Skeletal muscle cell (primary cell): ENCODE data around the gene CSF1.

Source experiments
- DNase-seq: peaks from one replicate; pipeline ENCODE4 v3.0.0-alpha.2; 2010; ENCODE audit warnings: low read depth
- H3K4me3 ChIP-seq: 2 replicates; pipeline ENCODE4 v1.5.1; 2011; ENCODE audit warnings: low read depth, mild to moderate bottlenecking, control low read depth, low read length, moderate library complexity

The CSF1 gene

GRCh38 chr1:109897259-109897955, 13.2 kb upstream of the CSF1 start:
- H3K4me3 ChIP-seq, result no peak overlapping the region
- no peak for DNase-seq

DNA sequence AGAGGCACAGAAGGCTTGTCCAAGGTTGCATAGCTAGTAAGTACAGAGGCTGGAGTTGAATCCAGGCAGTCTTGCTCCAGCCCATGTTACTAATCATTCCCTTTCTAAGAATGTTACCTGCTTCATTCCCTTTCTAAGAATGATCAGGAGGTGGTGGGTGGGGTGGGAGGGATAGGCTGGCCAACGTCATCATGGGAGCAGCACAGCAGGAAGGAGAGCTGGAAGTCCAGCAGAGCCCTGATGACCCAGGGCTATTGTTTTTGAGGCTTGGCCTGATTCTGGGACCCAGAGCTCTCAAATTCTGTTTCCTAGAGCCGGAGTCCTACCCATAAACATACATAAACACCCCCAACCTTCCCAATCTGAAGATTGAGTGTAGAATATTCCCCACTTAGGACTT, 11.8 kb upstream of the CSF1 start:
- no peak for DNase-seq
- H3K4me3 ChIP-seq, result no peak overlapping the region

- no peak overlapping the region for H3K4me3 ChIP-seq
- DNase-seq, result no peak
Measured at GRCh38 chr1:109901141-109901523, 9.5 kb upstream of the CSF1 start.

GRCh38 chr1:109901524-109902145, 9.0 kb upstream of the CSF1 start:
- H3K4me3 ChIP-seq, result no peak overlapping the region
- no peak for DNase-seq

- H3K4me3 ChIP-seq, result no peak overlapping the region
- DNase-seq, result no peak
Measured at GRCh38 chr1:109902204-109902985, 8.3 kb upstream of the CSF1 start.

DNA sequence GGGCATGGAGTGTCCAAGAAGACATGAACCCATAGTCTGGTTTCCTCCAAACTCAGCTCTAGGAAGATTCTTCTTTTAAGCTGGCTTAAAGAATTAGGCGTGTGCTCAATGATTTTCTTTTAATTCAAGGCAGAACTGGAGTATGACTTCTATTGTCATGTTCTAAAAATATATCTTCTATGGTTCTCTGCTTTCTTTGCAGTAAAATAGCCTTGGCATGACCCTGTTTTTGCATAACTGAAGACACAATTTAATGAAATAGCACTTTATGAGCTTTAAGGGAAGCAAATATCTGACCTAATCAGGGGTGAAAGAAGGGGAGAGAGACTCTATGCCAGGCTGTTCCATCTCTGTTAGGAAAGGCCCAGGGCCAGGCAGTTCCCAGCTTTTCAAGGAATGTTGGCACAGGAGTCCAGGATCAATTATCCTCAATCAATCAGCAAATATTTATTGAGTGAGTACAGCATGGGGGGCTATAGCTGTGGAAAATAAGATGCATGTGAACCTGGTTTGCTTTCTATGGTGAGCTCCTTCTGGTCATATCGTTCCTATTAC, 7.2 kb upstream of the CSF1 start:
- H3K4me3 ChIP-seq, result no peak overlapping the region
- DNase-seq, result no peak

GRCh38 chr1:109904105-109904817, 6.4 kb upstream of the CSF1 start:
- DNase-seq, result no peak
- no peak overlapping the region for H3K4me3 ChIP-seq

- no peak for DNase-seq
- H3K4me3 ChIP-seq, result no peak overlapping the region
Measured at GRCh38 chr1:109905491-109905890, 5.2 kb upstream of the CSF1 start.

DNA sequence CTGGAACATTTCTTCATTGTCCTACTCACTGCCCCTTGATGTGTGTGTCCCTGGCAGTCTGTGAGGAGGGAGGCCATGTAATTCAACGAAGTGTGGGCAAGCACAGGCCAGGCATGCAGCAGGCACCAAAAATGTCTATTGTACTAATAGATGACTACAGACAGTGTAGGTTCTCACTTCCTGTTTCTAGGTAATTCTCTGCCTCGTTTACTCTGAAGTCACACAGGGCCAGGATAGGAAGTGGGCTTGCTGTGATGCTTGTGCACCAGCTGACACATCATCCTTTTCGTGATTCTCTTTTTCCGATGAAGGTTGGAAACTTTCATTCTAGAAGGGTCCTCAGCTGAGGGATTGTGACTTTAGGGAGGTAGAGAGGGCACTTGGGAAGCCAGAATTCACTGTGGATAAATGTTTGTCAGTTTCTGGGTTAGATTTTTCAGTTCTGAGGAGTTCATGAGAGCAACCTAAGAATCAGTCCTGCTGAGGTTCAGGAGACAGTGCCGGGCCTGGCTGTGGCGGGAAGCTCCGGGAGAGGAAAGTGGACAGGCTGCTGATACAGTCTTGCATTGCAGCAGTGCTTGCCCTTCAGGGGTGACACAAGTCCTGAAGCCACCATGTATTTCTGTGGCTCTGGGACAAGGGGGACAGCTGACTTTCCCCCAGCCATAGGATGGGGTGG, 4.3 kb upstream of the CSF1 start:
- DNase-seq, result no peak
- no peak overlapping the region for H3K4me3 ChIP-seq

GRCh38 chr1:109906839-109907180, 3.8 kb upstream of the CSF1 start:
- DNase-seq, result no peak
- no peak overlapping the region for H3K4me3 ChIP-seq

DNA sequence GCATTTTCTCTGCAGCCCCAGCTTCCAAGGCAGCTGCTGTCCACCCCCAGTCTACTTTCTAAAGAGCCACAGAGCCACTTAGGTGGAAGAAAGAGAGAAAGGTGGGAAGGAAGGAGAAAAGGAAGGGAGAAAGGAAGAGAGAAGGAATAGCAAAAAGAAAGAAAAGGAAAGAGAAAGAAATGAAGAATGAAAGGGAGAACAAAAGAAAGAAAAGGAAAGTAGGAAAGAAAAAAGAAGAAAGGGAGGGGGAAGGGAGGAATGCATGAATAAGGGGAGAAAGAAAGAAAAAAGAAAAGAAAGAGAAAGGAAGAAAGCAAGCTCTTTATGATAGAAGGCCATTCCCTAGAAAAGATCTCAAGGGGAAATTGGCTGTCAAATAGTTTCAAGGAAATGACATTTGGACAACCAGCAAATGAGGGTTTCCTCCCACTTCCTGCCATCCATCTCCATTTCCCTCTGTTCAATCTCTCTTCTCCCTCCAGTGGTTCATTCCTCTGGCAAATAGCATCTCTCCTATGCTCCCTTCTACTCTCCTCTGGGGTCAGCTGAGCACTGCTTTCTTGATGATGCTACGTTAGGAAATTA, 3.4 kb upstream of the CSF1 start:
- no peak for DNase-seq
- no peak overlapping the region for H3K4me3 ChIP-seq

DNA sequence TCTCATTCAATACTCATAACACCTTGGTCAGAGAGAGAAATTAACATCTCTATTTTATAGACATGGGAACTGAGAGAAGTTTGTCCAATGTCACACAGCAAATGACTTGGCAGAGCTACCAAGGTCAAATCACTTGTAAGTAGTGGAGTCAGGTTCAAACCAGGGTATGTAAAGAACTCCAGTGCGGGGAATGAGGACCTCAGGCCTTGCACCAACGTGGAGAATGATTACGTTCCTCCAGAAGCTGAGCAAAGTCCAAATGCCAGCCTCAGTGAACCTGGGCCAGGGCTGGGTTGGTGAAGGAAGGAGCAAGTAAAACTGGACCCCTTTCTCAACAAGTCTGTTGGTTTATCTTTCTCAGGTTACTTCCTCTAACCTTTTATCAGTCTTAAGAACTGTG, 1.8 kb upstream of the CSF1 start:
- no peak for DNase-seq
- no peak overlapping the region for H3K4me3 ChIP-seq

DNA sequence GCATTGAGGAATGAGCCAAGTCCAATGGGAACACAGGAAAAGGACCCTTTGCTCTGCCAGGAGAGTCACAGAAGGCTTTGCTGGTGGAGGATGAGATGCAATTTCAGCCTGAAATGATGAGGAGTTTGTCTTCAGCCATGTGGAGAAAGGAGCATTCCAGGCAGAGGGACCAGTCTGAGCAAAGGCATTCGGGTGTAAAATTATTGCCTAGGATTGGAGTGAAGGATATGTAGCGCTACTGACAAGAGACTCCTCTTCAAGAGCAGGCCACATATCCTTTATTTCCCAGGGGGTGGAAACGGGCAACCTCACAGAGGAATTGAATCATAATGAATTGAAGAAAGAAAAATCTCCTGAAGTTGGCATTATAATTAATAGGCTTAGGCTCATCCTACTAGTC, 1.1 kb upstream of the CSF1 start:
- H3K4me3 ChIP-seq, result no peak overlapping the region
- no peak for DNase-seq

DNA sequence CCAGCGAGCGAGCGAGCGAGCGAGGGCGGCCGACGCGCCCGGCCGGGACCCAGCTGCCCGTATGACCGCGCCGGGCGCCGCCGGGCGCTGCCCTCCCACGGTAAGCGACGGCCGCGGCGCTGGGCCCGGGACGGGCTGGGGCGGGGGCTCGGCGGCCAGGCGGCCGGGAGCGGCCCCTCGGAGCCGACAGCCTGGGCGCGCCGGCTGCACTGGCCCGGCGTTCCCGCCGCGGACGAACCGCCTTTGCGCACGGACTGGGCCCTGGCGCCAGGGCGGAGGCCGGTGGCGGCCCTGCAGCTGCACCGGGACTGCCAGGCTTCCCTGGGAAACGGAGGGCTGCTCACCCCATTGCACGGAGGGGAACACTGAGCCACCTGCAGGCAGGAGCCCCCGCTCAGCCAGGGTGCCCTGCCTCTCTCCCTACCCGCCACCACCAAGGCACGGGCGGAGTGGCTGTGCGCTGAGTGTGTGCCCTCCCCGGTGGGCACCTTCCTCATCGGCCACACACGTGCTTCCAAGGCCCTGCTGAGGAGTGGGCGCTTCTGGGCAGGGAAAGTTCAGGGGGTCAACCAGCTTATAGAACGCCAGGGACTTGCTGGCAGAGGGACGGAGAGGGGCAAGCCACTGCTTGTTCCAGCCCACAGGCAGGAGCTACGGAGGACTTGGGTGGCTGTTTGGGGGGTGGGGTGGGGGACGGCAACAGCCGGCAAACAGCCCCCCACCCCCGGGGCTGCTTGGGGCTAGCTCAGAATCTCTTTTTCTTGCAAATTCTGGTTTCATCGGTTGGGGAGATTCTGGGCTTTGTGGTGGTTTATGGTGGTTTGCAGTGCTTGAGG, 532 bp downstream of the CSF1 start:
- peak overlapping the region; percentile 83 for H3K4me3 ChIP-seq
- no peak for DNase-seq

DNA sequence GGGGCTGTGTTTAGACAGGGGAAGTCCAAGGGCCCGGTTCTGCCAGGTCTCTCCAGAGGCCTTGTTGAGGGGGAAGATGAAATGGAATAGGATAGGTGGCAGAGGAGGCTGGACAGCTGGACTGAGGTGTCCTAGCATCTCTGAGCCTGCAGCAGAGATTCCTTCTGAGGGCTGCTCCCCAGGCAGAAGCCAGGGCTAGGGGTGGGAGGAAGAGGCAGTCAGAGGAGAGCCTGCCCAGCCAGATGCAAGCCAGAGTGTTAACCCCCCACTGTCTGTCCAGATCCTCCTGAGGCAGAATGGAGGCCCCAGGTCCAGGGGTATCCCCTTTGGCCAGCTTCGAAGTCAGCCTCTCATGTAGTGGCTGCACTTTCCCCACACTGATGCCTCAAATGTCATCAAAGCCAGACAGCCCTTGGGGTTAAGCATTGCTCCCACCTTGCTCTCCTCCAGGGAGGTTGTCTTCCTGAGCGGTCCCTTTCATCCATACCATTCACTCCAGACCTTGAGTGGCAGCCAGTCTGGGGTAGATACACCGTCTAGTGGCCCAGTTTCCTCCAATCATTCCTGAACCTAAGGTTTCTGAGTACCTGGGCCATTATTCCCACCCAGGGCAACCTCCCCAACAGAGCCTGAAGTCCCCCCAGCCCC, 1.7 kb downstream of the CSF1 start:
- DNase-seq, result no peak
- peak overlapping the region; percentile 83 for H3K4me3 ChIP-seq

GRCh38 chr1:109912873-109913272, 2.2 kb downstream of the CSF1 start:
- DNase-seq, result no peak

DNA sequence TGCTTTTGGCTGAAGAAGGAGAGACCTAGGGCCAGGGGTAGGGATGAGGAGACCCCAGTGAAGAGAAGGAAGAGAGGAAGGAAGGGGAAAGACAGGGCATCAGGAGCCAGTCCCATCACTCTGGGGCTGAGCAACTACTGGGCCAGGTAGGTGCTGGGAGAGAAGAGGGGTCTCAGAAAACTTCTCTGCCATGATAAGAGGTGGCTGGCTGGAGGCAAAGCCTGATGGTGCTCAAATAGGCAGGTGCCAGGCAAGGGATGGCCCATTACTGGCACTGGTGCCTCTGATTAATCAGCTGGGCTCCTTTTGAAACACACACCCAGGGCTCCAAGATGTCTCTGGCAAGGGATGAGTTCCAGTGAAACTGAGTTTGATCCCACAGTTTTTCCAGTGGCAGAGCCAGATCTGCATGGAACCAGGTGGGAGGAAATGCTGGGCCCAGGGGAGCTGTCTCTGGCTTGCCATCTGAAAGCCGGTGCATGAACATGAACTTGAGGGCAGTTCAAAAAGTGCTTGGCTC, 2.8 kb downstream of the CSF1 start:
- DNase-seq, result no peak
- H3K4me3 ChIP-seq, result peak overlapping the region; percentile 83

More at GRCh38 chr1:109912873-109913272, 2.2 kb downstream of the CSF1 start:
- H3K4me3 ChIP-seq, result peak overlapping the region; percentile 83
